NCI-H2081 (cell line): ENCODE measurements around the gene IGLL5.
"Not testable (repeated sequence)": the region's sequence is repeated elsewhere in the genome, so short reads cannot be mapped to it uniquely, and the experiment has no call there.

Experiments
- DNase-seq, 2 experiments: peaks; one replicate each; lab custom pipeline; 2025; lab: John Stamatoyannopoulos, UW

Gene IGLL5

DNA sequence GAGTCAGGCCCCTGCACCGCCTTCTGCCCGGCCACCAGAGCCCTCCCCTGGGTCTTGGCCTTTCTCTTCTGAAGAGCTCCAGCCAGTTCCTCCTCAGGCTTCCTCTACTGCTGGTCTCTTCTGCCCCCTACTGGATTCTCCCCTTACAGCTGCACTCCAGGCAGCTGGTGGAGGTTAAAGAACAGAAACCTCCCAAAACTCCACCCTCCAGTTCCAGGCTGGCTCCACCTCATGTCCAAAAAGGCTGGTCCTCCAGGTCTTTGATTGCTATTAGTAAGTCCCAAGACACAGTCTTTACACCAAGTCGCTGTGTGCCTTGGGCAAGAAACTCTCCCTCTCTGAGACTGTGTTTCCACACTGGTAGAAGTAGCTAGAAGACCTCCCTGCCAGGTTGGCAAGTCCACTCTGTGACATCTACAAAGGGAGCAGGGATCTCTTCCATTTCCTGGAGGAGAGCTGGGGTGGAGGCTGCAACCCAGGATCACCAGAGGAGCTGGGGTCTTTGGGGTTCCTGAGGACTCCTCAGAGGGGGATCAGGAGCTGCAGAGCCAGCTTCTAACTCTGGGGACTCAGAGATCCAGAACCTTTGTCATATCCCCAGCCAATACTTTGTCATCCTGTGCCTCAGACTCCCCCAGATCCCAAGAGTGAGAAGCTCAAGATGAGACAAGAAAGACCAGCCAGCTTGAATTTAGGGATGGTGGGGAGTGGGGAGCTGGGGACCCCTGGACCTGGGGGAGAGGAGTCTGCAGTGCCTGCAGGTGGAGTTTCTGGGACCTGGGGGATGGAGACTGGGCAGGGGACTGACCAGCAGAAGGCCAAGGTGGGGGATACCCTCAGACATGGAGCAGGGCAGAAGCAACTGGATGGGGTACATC lies 3.4 kb upstream of the IGLL5 start:
- DNase-seq = peak; percentile 48 to 52

DNA sequence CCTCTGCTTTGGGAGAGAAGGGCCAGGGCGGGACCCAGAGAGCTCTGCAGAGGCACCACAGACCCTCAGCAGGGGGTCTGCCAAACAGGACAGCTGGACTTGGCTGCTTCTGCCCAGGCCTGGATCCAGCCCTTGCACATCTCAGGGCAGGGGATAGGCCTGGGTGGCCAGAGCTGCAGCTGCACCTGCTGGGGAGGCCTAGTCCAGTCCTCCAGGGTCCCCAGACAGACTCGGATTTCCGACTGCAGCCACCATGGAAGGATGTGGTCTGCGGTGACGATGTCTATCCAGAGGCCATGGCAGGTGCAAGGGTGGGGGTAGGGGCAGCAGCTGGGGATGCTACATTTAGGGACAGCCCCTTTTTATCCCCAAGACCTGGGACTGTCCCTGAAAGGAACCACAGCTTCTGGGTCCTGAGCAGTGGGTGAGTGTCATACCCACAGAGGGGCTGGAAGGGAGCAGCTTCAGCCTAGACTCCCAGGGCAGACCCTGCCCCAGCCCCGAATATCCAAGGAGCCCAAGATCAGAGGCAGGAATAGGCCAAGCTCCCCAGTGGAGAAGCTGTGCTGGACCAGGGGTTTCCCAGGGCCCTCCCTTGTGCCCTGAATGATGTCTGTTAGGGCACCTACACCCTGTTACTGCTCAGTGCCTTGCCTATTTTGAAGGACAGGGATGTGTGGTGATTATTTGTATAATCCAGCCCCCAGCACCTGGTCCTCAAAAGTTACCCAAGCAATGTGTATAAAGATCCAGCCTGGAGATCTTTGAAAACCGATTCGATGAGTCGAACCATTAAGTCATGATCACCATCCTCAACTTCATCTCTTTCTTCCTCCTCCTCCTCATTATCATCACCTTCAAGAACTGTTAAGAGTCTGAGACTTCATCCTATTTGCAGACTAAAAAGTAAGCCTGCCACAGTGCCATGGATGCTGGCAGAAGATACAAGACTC lies 2.5 kb upstream of the IGLL5 start:
- no peak for DNase-seq

DNA sequence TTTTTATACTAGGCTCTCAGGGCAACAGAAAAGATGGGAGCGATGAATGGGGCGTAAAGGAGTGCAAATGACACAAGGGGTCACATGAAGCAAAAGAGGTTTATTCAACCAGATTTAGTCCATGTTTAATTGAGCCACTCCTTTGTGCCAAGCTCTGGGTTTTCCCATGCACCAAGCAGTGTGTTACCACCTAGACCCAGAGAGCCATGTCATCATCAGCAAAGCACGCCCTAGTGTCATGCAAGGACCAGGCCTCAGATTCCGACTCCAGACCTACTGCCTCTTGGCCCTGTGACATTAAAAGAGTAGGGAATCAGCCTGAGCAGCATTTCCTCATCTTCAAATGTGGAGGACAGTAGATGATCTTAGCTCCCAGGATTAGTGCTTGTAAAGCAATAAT lies 1.1 kb upstream of the IGLL5 start:
- DNase-seq = no peak

DNA sequence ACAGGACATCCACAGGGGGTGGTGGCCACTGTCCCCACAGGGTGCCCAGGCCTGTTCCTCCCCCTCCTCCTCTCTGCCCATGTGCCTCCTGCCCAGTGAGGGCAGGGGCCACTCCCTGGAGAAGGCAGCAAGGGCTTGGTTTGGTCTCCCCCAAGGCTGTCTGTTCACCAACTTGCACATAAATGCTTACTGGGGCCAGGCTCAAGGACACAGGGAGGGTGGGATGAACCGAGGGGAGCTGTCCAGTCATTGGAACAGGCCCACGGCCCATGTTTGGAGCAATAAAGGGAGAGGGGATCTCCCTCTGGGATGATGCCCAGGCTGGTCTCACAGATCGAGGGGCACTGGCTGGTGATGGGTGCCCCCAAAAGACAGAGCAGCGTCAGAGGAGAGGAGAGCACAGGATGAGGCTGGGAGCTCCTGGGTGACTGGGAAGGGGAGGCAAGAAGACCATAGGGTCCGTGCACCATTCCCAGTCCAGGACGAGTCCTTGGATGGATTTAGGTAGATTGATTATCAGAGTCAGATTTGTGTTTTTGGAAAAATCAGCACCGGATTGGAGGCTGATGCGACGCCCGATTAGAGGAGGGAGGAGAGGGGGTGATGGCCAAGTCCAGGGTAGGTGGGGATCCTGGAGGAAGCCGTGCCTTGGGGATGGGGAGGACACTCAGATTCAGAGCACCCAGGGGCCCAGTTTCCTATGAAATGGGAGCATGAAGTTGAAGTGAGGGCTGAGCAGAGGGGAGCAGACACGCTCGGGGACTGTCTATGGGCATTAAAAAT lies 1.1 kb downstream of the IGLL5 start:
- no peak for DNase-seq

DNA sequence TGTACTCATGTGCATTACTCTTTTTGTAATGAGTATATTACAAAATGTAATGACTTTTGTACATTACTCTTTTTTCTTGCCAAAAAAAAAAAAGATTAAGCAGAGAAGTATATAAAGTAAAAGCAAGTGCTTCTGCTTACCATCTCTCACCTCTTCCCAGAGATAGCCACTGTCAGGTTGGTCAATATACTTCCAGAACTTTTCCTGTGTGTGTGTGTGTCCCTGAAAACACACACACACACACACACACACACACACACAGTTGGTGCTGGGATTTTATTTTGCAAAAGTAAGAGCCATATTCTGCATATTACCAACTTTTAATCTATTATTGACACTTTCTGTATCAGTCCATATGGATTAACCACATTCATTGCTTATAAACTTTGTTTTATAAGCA lies 2.5 kb downstream of the IGLL5 start:
- no peak for DNase-seq

DNA sequence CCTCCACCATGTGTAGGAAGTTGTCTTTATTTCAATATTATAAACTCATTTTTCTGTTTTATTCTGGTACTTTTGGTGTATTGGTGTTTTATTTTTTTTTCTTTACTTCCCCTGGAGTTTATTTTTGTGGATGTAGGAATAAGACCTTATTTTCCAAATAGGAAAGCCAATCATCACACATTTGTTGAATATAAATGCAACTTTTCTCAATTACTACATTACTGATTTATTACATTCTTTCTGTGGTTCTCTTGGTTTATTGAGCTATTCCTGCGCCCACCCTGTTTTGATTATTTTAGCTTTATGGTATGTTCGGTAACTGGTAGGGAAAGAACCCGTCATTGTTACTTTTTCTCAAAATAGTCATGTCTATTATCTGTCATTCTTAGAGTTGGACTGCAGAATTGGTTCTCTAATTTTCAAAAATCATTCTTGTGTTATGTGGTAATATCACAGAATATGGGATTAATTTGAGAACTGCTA lies 3.6 kb downstream of the IGLL5 start:
- no peak for DNase-seq

DNA sequence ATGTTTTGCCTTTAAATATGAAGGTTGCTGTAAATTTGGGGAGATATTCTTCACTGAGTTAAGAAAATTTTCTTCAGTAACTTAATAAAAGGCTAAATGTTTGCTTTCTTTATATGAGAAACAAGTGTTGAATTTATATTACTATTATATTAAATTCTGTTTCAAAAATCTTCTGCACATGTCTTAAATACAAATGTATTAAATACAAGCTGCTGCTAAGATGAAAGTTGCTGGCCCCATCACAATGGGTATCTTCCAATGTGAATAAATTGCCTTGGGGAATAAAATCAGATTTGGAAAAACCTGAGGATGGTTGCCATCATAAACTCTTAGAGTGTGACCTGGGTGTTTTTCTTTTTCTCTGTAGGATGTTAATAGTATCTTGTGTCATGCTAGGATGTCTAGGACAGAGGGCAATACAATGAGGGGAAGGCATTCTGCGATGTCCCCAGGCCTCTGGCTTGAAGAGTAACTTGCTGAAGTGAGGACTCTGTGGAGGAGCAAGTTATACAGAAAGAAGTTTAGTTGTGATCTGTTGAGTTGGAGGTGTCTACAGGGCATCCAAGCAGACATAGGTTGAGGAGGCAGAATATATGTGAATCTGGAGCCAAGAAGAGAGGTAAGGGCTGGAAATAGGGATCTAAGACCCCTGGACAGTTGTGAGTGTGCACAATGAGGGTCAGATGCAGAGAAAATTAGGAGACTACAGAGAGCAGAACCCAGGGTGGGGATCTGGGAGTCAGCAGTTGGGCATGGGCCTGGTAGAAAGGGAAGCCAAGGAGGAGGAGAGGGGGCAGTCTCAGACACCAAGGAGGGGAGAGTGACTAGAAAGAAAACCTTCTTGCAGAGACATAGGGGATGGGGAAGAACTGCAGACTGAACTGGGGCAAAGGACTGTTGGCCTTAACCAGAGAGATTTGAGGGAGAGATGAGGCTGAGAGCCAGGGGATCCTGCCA lies 4.8 kb downstream of the IGLL5 start:
- no peak for DNase-seq

DNA sequence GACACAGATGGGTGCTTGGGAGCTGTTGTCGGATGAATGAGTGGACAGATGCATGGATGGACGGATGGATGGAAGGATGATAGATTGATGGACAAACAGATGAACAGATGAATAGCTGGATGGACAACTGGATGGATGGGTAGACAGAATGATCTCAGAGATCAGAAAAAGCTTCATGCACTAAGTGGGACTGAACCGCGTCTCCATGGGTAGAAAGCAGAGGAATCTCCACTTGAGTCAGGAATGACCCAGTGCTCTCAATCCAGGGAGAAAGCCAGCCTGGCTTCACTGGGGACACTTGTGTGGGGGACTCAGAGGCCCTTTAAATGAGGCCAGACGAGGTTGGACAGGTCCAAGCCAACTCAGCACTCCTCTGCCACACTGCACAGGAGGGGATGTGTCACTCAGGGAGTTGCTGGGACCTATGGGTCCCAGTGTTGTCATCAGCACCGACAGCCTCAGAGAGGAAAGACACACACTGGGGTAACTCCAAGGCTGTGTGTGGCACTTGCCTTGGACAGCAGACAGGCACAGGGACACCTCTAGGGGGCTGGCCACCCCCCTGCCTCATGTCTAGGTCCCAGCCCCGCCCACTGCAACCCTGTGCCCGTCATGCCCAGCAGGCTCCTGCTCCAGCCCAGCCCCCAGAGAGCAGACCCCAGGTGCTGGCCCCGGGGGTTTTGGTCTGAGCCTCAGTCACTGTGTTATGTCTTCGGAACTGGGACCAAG lies 5.6 kb downstream of the IGLL5 start:
- DNase-seq = no peak

- DNase-seq = no peak
Measured at GRCh38 chr22:22893891-22894739, 6.5 kb downstream of the IGLL5 start.

DNA sequence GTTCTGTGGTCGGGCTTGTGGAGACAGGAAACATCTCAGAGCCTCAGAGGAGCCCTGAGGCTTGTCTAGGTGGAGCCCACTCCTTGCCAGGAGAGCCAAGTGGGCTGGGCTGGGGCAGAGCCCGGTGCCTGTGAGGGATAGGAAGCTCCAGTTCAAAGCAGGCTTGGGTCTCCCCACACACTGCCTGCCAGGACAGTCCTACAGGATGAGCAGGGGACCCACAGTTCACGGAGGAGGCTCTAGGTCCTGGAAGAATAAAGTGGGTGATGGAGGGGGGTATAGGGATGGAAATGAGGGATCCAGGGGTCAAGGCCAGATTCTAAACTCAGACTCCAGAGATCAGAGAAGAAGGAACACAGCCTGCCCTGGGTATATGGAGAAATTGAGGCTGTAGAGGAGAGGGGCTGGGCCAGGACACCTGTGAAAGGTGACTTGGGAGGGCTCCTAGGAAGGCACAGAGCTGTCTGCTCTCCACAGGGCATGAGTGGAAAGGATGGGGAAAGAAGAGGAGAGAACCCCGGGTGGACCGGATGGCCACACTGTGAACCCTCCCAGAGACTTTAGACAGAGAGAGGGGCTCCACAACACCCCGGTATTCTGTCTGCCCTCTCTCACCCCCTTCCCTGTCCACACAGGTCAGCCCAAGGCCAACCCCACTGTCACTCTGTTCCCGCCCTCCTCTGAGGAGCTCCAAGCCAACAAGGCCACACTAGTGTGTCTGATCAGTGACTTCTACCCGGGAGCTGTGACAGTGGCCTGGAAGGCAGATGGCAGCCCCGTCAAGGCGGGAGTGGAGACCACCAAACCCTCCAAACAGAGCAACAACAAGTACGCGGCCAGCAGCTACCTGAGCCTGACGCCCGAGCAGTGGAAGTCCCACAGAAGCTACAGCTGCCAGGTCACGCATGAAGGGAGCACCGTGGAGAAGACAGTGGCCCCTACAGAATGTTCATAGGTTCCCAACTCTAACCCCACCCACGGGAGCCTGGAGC lies 7.4 kb downstream of the IGLL5 start:
- DNase-seq = no peak

- no peak for DNase-seq
Measured at GRCh38 chr22:22895776-22896445, 8.3 kb downstream of the IGLL5 start.

DNA sequence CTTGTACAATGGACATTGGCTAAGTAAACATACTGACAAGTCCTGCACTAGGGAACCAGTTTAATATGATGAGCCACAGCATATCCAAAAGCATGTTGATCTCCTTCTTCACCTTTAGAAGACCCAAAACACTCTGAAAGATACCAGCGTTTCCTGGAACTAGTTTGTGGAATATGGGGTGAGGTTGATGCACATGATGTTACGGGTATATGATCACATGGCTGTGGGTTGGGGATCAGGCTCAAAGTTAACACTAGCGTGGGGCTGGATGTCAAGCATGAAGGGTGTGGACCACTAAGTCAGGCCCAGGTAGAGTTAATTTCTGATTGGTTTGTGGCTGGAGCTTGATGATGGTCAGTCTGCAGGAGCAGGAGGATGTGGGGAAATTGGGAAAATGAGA lies 9.0 kb downstream of the IGLL5 start:
- no peak for DNase-seq

- DNase-seq = no peak
Measured at GRCh38 chr22:22897091-22897490, 9.5 kb downstream of the IGLL5 start.

- no peak for DNase-seq
Measured at GRCh38 chr22:22897947-22898346, 10.3 kb downstream of the IGLL5 start.

DNA sequence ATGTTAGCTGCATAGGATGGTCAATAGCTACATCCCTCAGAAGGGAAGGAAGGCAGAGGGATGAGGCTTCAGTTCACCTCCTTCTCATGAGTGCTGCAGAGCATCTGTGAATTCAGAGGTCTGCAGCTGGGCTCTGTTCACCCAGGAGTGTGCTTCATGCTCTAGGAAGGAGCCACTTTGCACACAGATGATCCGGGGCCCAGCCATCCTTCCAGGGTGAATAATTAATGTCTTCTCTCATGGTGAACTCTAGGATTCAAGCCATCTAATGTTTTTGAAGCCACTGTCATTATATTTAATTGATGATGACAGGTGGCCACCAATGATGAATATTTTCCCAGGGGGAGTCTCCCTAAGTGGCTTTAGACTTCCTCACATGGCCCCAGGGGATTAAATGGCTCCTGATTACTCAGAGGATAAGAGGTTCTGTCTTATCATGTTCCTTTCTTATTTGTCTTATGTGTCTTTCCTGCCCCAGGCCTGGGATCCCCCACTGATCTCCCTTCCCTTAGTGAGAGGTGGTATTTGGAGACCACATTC lies 10.9 kb downstream of the IGLL5 start:
- DNase-seq = not testable (repeated sequence)

DNA sequence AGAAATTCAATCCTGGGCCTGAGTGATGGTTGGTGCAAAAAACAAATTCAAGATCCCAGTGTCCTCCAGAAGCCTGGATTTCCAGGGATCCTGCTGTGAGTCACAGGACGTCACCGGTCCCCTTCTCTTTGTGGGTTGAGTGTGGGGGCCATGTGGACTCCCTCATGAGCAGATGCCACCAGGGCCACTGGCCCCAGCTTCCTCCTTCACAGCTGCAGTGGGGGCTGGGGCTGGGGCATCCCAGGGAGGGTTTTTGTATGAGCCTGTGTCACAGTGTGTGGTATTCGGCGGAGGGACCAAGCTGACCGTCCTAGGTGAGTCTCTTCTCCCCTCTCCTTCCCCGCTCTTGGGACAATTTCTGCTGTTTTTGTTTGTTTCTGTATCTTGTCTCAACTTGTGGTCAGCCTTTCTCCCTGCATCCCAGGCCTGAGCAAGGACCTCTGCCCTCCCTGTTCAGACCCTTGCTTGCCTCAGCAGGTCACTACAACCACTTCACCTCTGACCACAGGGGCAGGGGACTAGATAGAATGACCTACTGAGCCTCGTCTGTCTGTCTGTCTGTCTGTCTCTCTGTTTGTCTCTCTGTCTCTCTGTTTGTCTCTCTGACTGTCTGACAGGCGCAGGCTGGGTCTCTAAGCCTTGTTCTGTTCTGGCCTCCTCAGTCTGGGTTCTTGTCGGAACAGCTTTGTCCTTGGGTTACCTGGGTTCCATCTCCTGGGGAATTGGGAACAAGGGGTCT lies 11.9 kb downstream of the IGLL5 start:
- not testable (repeated sequence) for DNase-seq
